ENCODE measurements around the gene CRISPLD2.

GRCh38 chr16:84836234-84836647, 16.5 kb downstream of the CRISPLD2 start:
- TF ChIP-seq FOXJ3 (CRISPR knock-in tag; IDR thresholded peaks at IDR 0.05; ENCODE audit: borderline replicate concordance): no peak
- no peak for TF ChIP-seq USF1 (CRISPR knock-in tag; IDR thresholded peaks at IDR 0.05)
- TF ChIP-seq NR3C1 (CRISPR knock-in tag; conservative IDR thresholded peaks at IDR 0.05; ENCODE audit: low read depth): no peak
- no peak for TF ChIP-seq MXD4 (CRISPR knock-in tag; IDR thresholded peaks at IDR 0.05; ENCODE audit: borderline replicate concordance)
- TF ChIP-seq ZNF263 (CRISPR knock-in tag; IDR thresholded peaks at IDR 0.05; ENCODE audit: low read depth): no peak
- no peak for TF ChIP-seq ATF3 (CRISPR knock-in tag; conservative IDR thresholded peaks at IDR 0.05)
- TF ChIP-seq CTCF (IDR thresholded peaks at IDR 0.05): no peak
- TF ChIP-seq TP53 (CRISPR knock-in tag; IDR thresholded peaks at IDR 0.05): no peak
- TF ChIP-seq FOXP4 (CRISPR knock-in tag; IDR thresholded peaks at IDR 0.05): no peak
- TF ChIP-seq ZBTB43 (CRISPR knock-in tag; IDR thresholded peaks at IDR 0.05): no peak
- no peak for TF ChIP-seq USF2 (CRISPR knock-in tag; IDR thresholded peaks at IDR 0.05)
- TF ChIP-seq SP1 (CRISPR knock-in tag; conservative IDR thresholded peaks at IDR 0.05): no peak

Data from WTC11 (cell line).